Cerebellar nuclear complex (tissue), 1 donor: ENCODE data around the gene TMC2.

ENCODE experiments used
- DNase-seq, 2 experiments: peaks; one replicate each; lab custom pipeline; 2025; lab: John Stamatoyannopoulos, UW

Gene TMC2

GRCh38 chr20:2585811-2586210 lies 49.4 kb downstream of the TMC2 start:
- no peak for DNase-seq

DNA sequence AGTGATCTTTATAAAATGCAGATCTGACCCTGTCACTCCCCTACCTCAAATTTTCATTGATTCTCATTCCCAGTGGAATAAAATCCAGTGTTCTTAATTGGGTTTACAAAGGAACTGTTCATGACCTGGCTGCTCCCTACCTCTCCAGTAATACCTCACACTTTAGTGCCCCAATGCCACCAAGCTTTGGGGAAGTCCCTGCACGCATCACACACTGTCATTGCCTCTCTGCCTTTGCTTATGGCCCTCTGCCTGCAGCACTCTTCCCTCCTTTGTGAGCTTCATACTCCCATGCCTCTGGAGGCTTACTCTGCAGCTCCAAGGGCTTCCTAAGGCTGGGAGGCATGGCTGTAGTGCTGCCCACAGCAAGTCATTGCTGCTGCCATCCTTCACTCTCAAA lies 57.4 kb downstream of the TMC2 start:
- no peak for DNase-seq

DNA sequence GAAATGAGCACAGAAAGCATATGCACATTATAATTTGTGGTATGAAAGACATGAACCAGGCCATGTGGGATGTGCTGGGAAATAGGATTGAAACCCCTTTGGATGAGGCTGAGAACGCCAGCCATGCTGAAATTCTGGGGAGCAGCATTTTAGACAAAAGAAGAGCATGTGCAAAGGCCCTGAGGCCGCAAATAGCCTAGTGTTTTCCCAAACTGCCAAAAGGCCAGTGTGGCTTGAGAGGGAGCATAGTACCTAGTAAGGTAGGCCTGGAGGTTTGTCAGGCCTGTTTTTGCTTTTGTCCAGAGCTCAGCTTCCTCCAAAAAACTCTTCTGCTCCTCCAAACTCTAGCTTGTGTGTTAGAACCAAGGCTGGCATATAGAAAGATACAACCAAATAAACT lies 58.7 kb downstream of the TMC2 start:
- DNase-seq = no peak

GRCh38 chr20:2596673-2597279 lies 60.4 kb downstream of the TMC2 start:
- no peak for DNase-seq

DNA sequence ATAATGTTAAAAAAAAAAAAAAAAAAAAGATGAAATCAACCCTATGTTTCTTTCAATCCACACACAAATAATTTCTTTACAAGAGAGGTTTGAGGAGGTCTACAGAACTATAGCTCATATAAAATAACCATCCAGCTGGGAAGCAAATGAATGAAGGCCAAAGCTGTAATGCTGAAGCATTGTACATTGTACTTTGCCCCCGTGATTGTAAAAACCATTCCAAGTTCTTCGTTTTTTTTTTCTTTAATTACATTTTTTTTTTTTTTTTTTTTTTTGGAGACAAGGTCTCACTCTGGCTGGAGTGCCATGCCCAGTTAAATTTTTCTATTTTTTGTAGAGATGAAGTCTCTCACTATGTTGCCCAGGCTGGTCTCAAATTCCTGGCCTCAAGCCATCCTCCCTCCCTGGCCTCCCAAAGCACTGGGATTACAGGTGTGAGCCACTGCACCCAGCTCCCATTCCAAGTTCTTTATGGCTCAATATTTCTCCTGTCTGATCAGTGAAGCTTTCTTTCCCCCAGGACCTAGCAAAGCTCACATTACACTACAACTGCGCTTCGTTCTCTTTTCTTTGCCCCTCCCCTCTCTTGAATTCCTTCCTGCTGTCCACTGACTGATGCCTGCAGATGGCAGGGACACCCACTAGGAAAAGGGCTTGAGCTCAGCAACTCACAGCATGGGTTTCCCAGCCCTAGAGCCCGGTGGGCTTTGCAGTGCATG lies 63.1 kb downstream of the TMC2 start:
- DNase-seq = no peak

GRCh38 chr20:2602046-2602735 lies 65.8 kb downstream of the TMC2 start:
- DNase-seq = no peak

- no peak for DNase-seq
These were observed 66.4 kb downstream of the TMC2 start for GRCh38 chr20:2602746-2603145.

DNA sequence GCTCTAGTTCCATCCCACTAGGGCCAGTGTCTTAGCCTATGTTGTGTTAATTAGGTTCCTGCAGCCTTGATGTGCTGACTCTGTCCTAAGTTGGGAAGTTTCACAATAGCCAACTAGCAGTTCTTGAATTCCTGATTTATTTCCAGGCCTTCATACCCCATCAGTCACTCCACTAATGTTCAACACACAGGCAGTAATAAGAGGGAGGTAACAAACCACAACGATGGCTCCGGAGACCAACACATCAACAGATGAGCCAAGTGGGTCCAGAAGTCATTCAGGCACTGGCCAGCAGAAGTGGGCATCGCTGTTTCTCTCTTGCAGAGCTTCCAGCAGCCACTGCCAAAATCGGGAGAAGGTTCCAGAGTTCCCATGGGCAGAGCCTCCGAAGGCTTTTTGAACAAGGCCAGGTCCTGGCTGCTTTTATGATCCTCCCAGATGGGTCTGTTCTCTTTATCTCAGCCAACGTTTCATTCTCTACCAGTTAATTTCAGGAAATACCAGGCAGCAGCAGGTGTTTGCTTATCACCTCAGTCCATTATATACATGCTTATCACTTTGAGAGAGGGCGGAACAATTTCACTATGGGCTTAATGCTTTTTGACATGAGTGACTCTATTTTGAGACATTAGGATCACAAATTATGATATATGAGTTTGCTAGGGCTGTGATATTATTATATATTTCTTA lies 67.6 kb downstream of the TMC2 start:
- no peak for DNase-seq

- DNase-seq = no peak
These were observed 68.1 kb downstream of the TMC2 start for GRCh38 chr20:2604506-2604835.

GRCh38 chr20:2606507-2607006 lies 70.2 kb downstream of the TMC2 start:
- no peak for DNase-seq

GRCh38 chr20:2610326-2610725 lies 74.0 kb downstream of the TMC2 start:
- no peak for DNase-seq

DNA sequence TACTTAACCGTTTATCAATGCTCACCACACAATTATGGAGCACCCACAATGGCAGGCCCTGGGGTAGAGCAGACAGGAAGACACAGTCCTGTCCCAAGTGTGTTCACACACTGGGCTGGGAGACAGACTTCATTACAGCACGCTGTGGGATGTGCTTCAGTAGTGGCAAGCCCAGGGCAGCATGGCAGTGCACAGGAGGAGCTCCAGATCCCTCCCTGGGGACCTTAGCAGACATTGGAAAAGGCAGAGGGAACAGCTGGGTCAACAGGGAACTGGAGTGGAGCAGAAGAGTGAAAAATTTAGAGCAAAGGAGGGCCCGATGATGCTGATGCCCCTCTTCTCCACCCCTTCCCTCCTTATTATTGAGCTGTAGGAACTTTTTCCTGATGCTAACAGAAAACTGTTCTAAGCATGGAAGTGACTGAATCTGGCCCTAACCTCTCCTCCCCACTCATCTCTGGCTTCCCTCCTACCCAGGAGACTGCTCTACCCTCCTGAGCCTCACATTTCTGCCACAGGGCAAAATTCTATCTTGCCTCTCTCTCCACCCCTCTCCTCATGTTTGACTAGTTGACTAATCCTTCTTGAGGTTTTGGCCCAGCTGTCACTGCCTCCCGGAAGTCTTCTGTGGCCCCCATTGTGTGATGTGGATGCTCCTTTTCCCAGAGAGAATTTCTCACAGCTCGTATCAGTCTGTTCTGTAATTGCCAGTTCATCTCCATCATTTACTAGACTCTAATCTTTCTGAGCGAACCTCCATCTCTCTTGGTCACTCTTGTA lies 74.8 kb downstream of the TMC2 start:
- DNase-seq = no peak

- DNase-seq = no peak
These were observed 75.7 kb downstream of the TMC2 start for GRCh38 chr20:2612073-2612472.

GRCh38 chr20:2616634-2617033 lies 80.3 kb downstream of the TMC2 start:
- no peak for DNase-seq

DNA sequence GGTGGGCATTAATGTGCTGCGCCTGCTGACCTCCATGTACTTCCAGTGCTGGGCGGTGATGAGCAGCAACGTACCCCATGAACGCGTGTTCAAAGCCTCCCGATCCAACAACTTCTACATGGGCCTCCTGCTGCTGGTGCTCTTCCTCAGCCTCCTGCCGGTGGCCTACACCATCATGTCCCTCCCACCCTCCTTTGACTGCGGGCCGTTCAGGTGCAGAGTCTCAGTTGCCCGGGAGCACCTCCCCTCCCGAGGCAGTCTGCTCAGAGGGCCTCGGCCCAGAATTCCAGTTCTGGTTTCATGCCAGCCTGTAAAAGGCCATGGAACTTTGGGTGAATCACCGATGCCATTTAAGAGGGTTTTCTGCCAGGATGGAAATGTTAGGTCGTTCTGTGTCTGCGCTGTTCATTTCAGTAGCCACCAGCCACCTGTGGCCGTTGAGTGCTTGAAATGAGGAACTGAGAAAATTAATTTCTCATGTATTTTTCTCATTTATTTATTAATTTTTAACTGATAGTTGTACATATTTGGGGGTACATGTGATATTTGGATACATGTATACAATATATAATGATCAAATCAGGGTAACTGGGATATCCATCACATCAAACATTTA lies 80.8 kb downstream of the TMC2 start:
- no peak for DNase-seq

DNA sequence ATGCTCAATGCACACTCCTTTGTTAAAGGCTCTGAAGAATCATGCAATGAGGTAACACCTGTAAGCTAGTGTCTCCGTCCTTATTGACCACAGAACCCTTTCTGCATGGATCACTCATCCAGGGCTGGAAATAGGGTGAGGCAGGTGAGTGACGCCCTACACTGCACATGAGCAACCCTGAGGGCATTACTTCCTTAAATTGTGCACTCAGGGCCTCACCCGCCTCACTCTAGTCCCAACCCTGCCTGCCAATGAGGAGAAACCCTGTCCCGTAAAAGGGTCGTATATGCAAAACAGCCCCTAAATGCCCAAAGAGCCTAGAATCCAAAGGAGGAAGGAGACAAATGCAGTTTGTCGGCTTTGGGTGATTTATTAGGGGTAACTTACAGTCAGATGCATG lies 82.4 kb downstream of the TMC2 start:
- DNase-seq = no peak

DNA sequence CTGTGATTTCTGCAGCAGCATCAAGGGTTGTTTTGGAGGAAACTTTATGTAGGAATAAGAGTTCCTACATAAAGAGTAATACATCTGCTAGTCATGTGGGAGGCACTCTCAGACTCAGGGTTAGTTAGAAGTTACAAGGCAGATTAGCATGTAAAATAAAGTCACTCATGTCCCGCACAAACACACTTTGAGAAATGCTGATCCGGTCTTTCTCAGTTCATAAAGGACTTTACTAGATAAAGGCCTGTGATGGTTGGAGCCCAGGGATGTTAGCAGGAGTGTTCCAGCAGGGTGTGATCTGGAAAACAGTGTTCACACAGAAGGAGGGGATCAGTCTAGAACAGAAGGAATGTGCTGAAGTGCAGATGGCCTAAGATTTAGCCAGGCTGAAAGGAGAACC lies 83.0 kb downstream of the TMC2 start:
- no peak for DNase-seq

GRCh38 chr20:2619961-2620595 lies 83.7 kb downstream of the TMC2 start:
- DNase-seq = no peak

DNA sequence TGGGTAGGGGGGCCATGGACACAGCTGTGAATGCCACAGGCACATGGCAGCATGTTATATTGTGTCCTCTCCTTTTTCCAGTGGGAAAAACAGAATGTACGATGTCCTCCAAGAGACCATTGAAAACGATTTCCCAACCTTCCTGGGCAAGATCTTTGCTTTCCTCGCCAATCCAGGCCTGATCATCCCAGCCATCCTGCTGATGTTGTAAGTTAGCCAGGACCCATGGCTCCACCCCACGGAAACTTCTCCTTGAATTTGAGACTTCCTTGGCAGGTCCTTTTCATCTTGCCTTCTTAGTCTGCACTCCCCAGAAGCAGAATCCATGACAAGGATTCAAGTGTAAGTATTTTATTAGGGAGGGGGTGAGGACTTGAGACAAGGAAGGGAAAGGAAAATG lies 87.8 kb downstream of the TMC2 start:
- no peak for DNase-seq

DNA sequence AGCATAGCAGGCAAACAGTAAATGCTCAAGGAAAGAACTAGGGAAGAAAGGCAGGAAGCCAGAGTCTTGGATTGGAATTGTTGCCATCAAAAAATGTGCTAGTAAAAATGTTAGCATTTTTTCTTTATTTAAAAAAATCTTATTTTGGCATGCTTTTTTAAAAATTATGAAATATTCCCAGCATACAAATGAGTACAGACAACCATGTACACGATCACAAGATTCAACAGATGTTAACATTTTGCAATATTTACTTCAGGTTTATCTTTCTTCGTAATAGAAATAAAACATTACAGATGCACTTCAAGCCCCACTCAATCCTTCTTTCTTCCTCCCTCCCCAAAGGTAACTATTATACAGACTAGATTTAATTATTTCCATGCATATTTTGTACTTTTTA lies 88.7 kb downstream of the TMC2 start:
- no peak for DNase-seq
